Adrenal gland (tissue), 12 donors: ENCODE results near the gene CGAS. TPM values are rescaled to one million over a fixed set of nuclear protein-coding genes. Genes with fewer than 3 reads are reported as not detected.
"Not testable (repeated sequence)": the region's sequence is repeated elsewhere in the genome, so short reads cannot be mapped to it uniquely, and the experiment has no call there.

ENCODE experiments used
- DNase-seq, 7 donors: peaks; one replicate each; pipeline ENCODE4 v3.0.0-alpha.2; 2019 to 2020
- H3K27ac ChIP-seq, 5 donors: fragments of 200-600 bp; sonication (generic) in 4 of 5; 1 replicate in 3 of 5; 2 replicates in 2 of 5; pipeline versions ENCODE4 v1.5.1 to v1.8.0; 2016 to 2020; ENCODE audit warnings: mild to moderate bottlenecking in 1 of 5
- H3K27me3 ChIP-seq: fragments of 200-600 bp; 2 replicates; pipeline ENCODE4 v1.8.0; 2021
- H3K36me3 ChIP-seq, 2 donors: fragments of 200-600 bp; replicated peaks in 1 of 2; 1 replicate in 1 of 2; 2 replicates in 1 of 2; pipeline versions ENCODE4 v1.5.1 to v1.8.0; 2018 to 2022
- H3K4me1 ChIP-seq, 2 donors: fragments of 200-600 bp; replicated peaks in 1 of 2; 1 replicate in 1 of 2; 2 replicates in 1 of 2; pipeline versions ENCODE4 v1.5.1 to v1.8.0; 2018 to 2021
- H3K4me3 ChIP-seq, 4 donors: fragments of 200-600 bp; sonication (generic) in 3 of 4; one replicate each; pipeline ENCODE4 v1.5.1; 2016 to 2018
- H3K9me3 ChIP-seq, 3 donors: fragments of 200-600 bp; sonication (generic) in 1 of 3; replicated peaks in 1 of 3; 1 replicate in 2 of 3; 2 replicates in 1 of 3; pipeline versions ENCODE4 v1.5.1 to v1.8.0; 2016 to 2021
- POLR2A ChIP-seq, 2 donors: fragments of 450-650 bp; IDR thresholded peaks; one replicate each; pipeline ENCODE4 v1.6.1; 2017; ENCODE audit warnings: antibody characterized with exemption in 2 of 2, mild to moderate bottlenecking in 2 of 2, moderate library complexity in 1 of 2
- WGBS, 4 donors: extraction: QIAGEN DNeasy Blood & Tissue Kit in 2 of 4; methylation state at CpG; one replicate each; pipeline versions ENCODE4 v1.1.5 to v1.1.7; 2013 to 2017; 5-methylcytosine and 5-hydroxymethylcytosine counted together
- intact Hi-C, 2 donors: fragments of 100-400 bp; cut with DNase I; formaldehyde crosslinking; loops; one replicate each; pipeline versions ENCODE4 v1.14.1 to v1.15.0; 2022 to 2023
- polyA plus RNA-seq, 3 donors: library from polyadenylated mRNA; stranded (reverse); fragments of 200-250 nt in 2 of 3; fragments of 350-450 nt in 1 of 3; fragmentation: Illumina TruSeq in 1 of 3; extraction: RNeasy Lipid Tissue Mini Kit (QIAGEN cat#74804) in 1 of 3; gene quantifications; one replicate each; pipeline ENCODE4 v1.2.3, GENCODE V29; 2013 to 2014
- total RNA-seq, 9 donors: library from RNA; depleted of rRNA in 4 of 9; stranded (reverse); fragments of >200 nt in 4 of 9; fragments of 120-200 nt in 1 of 9; fragmentation: NEBNext Ultra II Directional in 1 of 9; extraction: Animal tissue kit (Norgen Biotek cat#: 25700) in 1 of 9; gene quantifications; one replicate each; pipeline versions ENCODE4 v1.1.0 to v1.2.4, GENCODE V29; 2013 to 2023
- TF ChIP-seq, protein P1 (sequence below), 6 experiments: fragments of 450-650 bp in 4 of 6; fragments of 200-600 bp in 2 of 6; sonication (generic) in 1 of 6; IDR thresholded peaks; 1 replicate in 5 of 6; 2 replicates in 1 of 6; pipeline versions ENCODE4 v1.5.1 to v1.8.0; 2016 to 2021; ENCODE audit warnings: antibody characterized with exemption in 6 of 6, mild to moderate bottlenecking in 2 of 6, moderate library complexity in 1 of 6
- donor health status: healthy with polysubstance abuse.
- donor health status: Bipolar disorder and iron deficiency.
- donor health status: DM: yes; HTN: yes; CAD: no.
- donor health status: DM: no; HTN: no; CAD: no.
- donor health status: DM: no; HTN: no; CAD: no.
- donor health status: DM: yes; HTN: yes; CAD: no.

The CGAS gene
- total and polyA plus RNA-seq, 12 donors, result 1.0 to 7.8 (median 2.9) TPM

DNA sequence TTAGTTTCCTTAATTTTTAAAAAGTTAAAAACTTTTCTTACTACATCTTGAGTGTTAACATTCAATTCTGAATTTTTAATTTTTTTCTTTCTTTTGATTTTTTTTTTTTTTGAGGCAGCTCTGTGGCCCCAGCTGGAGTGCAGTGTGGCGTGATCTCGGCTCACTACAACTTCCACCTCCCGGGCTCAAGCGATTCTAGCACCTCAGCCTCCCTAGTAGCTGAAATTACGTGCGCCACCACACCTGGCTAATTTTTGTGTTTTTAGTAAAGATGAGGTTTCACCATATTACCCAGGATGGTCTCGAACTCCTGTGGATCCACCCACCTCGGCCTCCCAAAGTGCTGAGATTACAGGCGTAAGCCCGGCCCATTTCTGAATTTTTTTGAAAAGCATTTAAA lies 56.2 kb downstream of the CGAS start:
- Histone ChIP-seq H3K36me3 (no peaks in the 10 kb centered on the region), H3K27me3 (no peaks in the 10 kb centered on the region), H3K27ac (no peak overlapping the region), H3K4me1 (no peaks in the 10 kb centered on the region), H3K9me3 (no peaks in the 10 kb centered on the region), H3K4me3 (no peak overlapping the region)
- 93 to 96% (median 96%) methylated on average over 10 of the region's 10 CpGs for WGBS, 4 donors
- TF ChIP-seq, protein P1, sequence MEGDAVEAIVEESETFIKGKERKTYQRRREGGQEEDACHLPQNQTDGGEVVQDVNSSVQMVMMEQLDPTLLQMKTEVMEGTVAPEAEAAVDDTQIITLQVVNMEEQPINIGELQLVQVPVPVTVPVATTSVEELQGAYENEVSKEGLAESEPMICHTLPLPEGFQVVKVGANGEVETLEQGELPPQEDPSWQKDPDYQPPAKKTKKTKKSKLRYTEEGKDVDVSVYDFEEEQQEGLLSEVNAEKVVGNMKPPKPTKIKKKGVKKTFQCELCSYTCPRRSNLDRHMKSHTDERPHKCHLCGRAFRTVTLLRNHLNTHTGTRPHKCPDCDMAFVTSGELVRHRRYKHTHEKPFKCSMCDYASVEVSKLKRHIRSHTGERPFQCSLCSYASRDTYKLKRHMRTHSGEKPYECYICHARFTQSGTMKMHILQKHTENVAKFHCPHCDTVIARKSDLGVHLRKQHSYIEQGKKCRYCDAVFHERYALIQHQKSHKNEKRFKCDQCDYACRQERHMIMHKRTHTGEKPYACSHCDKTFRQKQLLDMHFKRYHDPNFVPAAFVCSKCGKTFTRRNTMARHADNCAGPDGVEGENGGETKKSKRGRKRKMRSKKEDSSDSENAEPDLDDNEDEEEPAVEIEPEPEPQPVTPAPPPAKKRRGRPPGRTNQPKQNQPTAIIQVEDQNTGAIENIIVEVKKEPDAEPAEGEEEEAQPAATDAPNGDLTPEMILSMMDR (IDR thresholded peaks at IDR 0.05), result no peak
- no peak for TF ChIP-seq POLR2A (IDR thresholded peaks at IDR 0.05)
- intact Hi-C loops, result no loop called here
- DNase-seq, result no peak

DNA sequence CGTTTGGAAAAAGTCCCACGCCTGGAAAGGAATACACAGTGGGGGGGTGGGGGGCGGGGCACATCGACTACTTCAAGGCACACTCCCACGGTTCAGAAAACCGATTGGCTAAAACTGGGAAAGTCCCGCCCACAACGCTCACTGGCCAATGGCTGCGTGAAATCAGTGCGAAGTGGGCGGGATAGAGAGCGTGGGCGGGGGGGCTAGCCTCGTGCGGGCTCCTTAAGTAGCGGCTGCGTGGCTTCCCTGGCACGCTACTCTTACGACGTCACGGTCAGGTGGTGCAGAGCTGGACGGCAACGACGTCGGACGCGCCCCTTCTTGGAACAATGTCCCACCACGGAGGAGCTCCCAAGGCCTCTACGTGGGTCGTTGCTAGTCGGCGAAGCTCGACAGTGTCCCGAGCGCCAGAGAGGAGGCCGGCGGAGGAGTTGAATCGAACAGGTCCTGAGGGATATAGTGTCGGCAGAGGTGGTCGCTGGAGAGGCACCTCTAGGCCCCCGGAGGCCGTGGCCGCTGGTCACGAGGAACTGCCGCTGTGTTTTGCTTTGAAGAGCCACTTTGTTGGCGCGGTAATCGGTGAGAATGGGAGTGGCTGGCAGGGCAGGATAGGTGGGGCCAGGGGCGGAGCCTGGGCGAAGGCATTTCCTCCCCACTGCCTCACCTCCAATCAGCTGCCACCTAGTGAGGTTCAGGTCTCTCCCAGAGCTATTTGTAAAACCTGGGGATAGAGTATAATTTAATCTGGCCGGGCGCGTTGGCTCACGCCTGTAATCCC lies 57.3 kb downstream of the CGAS start, which contains the start of gene DDX43:
Gene DDX43, plus strand, starts transcription at position 252 of the 778 bp plus-strand sequence. Its CDS starts 78 bp downstream, at position 330.
- no peaks in the 10 kb centered on the region for H3K27me3 ChIP-seq
- intact Hi-C loops, result no loop called here
- H3K4me1 ChIP-seq, result no peaks in the 10 kb centered on the region
- peak; percentile 16 to 85 (median 66) for DNase-seq
- peak within 1 kb of the TSS in 1 of 5 donors; percentile 76 for H3K27ac ChIP-seq
- no peak for TF ChIP-seq POLR2A (IDR thresholded peaks at IDR 0.05)
- TF ChIP-seq, protein P1 (IDR thresholded peaks at IDR 0.05), result no peak
- no peaks in the 10 kb centered on the region for H3K9me3 ChIP-seq
- WGBS, 4 donors, result 69 to 86% (median 78%) methylated on average over 43 to 54 of the region's 54 CpGs
- H3K4me3 ChIP-seq, result peak within 1 kb of the TSS in 1 of 4 donors; percentile 10
- no peaks in the 10 kb centered on the region for H3K36me3 ChIP-seq

DNA sequence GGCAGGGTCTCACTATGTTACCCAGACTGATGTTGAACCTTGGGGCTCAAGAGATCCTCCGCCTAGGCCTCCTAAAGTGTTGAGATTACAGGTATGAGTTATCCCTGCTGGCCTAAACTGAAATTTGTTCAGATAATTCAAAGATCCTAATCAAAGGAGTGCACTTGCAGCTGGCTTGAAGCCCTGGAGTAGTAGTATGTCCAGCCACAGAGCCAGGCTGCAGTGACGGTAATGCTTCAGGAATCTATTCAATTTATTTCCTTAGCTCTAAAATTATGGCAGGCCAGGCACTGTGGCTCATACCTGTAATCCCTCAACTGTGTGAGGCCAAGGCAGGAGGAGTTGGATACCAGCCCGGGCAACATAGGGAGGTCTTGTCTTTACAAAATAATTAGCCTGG lies 58.8 kb downstream of the CGAS start:
- intact Hi-C loops, result no loop called here
- Histone ChIP-seq H3K9me3 (no peaks in the 10 kb centered on the region), H3K4me3 (no peak overlapping the region), H3K4me1 (no peaks in the 10 kb centered on the region), H3K27me3 (no peaks in the 10 kb centered on the region), H3K27ac (no peak overlapping the region), H3K36me3 (no peaks in the 10 kb centered on the region)
- DNase-seq, result no peak
- 85 to 93% (median 90%) methylated on average over 2 to 3 of the region's 3 CpGs for WGBS, 4 donors
- TF ChIP-seq, protein P1 (IDR thresholded peaks at IDR 0.05), result no peak
- no peak for TF ChIP-seq POLR2A (IDR thresholded peaks at IDR 0.05)

DNA sequence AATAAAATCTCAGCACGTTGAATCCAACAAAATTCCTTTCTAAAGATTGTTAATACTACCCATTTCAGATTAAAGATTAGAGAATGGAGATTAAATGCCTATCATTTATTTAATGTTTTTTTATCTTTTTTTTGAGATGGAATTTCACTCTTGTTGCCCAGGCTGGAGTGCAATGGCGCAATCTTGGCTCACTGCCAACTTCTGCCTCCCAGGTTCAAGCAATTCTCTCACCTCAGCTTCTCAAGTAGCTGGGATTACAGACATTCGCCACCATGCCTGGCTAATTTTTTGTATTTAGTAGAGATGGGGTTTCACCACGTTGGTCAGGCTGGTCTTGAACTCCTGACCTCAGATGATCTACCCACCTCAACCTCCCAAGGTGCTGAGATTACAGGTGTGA lies 59.9 kb downstream of the CGAS start:
- intact Hi-C loops, DNase-seq: not testable (repeated sequence)
- 69 to 78% (median 71%) methylated on average over 4 of the region's 4 CpGs for WGBS, 4 donors

DNA sequence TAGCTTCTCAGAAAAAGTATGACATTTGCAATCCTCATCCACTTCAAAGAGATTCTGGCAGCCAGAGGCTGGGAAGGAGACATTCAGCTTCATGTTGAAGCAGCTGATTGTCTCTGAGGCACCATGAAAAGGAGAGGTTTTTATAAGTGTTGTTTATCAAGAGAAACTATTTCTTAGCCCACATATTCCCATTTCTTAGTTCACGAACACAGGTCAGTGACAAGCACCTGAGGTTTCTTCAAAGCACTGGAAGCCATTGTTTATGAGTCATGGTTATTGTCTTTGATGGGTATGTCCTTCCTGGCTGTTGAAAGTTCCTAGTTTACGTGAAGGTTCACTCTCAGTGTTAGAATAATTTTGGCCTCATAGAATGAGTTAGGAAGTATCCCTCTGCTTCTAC lies 60.4 kb downstream of the CGAS start:
- intact Hi-C loops, result no loop called here
- WGBS, 4 donors, result 51 to 87% (median 78%) methylated on average over 2 of the region's 2 CpGs
- no peak overlapping the region for H3K27ac ChIP-seq
- no peaks in the 10 kb centered on the region for H3K9me3 ChIP-seq
- no peaks in the 10 kb centered on the region for H3K36me3 ChIP-seq
- H3K4me1 ChIP-seq, result no peaks in the 10 kb centered on the region
- TF ChIP-seq, protein P1 (IDR thresholded peaks at IDR 0.05), result no peak
- TF ChIP-seq POLR2A (IDR thresholded peaks at IDR 0.05), result no peak
- no peak overlapping the region for H3K4me3 ChIP-seq
- H3K27me3 ChIP-seq, result no peaks in the 10 kb centered on the region
- no peak for DNase-seq

More for the DNA sequence above, 59.9 kb downstream of the CGAS start:
- not testable (repeated sequence) for H3K27me3 ChIP-seq, H3K36me3 ChIP-seq, H3K9me3 ChIP-seq, H3K4me3 ChIP-seq, H3K27ac ChIP-seq, H3K4me1 ChIP-seq
